Dermis blood vessel endothelial cell (primary cell): ENCODE results near the gene GPC5. TPM values are rescaled to one million over a fixed set of nuclear protein-coding genes. Genes with fewer than 3 reads are reported as not detected.

Experiments
- DNase-seq: peaks from one replicate; pipeline ENCODE4 v3.0.0; 2010
- total RNA-seq: library from RNA; depleted of rRNA; stranded (reverse); fragments of >200 nt; gene quantifications from 2 replicates; pipeline ENCODE4 v1.2.3, GENCODE V29; 2014

GPC5 gene
- total RNA-seq, 1 donor from 2014 or later, result 0.34 TPM

DNA sequence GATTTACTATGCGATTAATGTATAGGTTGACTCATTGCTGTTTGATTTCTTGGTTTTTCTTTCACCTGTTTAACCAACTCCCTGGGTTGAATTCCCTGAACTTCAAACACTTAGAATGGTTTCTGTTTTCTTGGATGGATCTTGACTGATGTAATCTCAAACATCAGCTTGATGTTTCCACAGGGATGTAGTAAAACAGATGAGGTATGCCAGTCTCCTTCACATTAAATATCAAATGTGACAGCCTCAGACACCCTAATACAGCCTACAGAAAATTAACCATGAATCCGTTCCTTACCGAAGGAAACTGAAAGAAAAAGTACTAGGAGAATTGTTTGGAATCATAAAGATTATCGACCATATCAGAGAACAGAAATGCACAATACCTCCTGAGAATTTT is 631.2 kb downstream of the GPC5 start:
- no peak for DNase-seq

DNA sequence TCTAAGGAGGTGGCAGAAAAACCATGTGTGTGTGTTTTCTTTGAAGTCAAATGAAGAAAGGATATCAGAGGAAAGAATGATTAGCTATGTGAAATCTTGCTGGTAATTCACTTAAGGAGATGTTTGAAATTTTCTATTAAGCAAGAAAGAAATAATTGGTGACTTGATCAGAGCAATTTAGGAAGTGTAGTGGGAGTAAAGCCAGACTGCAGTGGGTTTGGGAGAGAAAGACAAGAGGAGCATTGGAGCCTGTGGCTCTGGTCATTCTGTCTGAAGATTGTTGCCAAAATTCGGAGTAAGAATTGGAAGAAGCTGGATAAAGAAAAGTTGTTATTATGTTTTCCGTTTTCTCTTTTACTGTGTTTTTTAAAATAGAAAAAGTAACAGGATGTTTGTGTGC is 640.5 kb downstream of the GPC5 start:
- DNase-seq, result no peak

DNA sequence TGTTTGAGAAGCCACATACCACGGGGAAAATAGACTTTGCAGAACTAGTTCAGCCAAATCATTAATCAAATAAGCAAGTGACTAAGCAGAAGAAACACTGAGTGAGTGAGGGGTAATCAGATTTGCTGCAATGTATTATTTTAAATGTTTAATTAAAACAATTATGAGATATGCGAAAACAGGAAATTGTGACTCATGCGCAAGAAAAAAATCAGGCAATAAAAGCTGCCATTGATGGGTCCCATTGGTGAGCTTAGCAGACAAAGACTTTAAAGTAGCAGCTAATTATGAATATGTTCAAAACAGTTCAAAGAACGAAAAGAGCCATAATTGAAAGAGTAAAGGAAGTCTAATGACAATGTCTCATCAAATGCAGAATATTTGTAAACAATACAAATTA is 644.1 kb downstream of the GPC5 start:
- peak; percentile 4 for DNase-seq

DNA sequence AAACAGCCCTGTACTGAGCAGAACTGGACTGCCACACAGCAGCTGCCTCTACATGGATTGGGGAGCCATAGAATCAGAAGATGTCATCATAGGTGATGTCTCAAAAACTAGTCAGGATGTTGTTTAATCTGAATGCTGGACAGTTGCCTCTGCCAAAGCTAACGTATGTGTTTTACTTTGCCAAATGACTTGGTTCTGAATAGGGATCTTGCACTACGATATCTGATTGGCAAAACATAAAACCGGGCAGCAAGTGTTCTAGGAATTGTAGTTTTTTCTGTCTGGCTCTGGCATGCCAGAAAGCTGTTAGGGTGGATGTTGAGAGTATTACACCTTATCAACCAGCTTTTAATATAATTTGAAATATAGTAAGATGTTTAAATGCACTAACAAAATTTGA is 645.9 kb downstream of the GPC5 start:
- no peak for DNase-seq

DNA sequence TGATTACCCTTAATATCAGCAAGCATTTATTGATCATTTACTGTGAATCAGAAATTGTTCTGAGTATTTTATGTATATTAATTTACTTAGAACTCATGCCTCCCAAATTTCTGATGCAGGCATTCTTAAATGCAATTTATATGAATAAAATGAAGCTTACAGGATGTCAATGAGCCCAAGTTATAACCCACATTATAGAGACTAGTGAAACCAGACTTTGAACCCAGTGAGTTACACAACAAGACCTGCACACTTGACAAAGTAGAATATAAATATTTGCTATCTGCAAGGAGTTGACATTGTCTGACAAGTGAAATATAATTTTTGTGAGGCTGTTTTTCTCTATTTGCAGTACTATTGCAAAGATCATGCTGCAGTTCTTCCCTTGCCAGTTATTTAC is 656.0 kb downstream of the GPC5 start:
- no peak for DNase-seq

DNA sequence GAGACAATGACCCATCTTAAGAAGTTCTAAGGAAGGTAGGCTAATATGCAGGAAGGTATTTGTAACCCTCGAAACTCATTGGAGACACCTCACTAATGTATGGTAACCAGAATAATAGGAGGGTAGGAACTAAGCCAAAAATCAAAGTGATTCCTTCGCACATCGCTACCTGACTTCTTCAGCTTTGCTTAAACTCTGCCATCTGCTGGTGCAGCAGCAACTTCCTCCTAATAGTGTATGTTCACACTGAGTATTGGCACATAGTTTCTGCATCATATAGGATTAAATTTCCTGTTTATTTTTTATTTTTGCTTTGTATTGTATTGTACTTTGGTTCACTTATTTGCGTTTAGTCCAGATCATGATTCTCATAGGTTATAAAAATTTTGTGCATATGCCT is 676.2 kb downstream of the GPC5 start:
- DNase-seq, result peak; percentile 6

DNA sequence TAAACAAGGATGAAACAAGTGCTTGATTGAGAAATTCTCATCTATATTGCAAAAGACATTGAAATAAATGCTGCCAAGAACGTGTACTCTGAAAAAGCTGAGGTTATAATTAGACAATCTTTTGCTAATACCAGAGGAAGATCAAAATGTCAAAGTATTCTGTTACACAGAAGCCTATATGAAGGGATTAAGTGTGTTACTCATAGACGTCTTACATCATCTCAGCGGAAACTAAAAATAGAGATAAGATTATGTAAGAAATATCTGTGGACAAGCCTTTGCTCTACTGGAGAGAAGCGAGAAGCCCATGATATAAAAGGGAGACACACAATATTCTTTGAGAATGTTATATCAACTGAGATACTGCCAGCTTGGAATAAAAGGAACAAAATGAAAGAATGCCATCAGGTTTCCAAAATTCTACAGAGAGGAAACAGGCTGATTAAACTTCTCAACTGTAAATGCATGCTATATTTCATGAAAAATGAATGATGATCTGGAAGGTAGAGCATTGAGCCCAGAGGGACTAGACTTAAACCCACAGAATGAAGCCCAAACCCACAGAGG is 699.0 kb downstream of the GPC5 start:
- DNase-seq, result no peak

DNA sequence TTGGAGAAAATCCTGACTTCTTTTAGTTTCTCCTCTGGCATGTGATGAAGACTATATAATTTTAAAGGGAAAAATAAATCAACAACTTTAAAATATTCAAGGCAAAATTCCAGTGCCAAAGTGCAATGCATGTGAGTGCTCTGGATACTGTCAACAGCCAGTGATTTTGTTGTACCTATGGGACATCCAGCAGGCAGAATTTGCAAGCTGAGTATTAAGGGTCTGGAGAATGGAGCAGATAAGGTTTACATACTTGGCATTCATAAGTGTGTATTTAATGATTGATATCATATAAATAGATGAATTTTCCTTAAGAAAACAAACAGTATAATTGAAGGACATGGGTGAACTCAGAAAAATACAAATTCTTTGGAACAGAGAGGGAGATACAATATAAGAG is 703.4 kb downstream of the GPC5 start:
- no peak for DNase-seq

DNA sequence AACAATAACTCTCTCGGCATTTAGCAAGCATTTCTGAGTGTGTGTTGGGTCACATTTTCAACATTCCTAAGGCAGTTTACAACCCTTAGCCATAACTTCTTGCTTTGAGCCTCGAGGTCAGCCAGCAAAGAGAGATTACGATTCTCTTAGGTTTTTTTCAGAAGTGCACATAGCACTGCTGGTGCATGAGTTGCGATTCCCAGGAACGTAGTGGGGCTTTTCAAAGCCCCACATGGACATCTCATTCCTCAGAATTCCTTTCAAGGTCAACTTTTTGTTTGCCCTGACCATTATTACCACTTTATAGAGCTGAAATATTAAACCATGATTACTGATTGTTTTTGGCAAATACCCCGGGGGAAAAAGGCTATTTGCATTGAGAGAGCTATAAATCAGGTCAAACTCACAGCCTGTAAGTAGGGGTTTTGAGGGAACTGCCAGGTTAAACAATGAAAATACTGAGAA is 705.3 kb downstream of the GPC5 start:
- no peak for DNase-seq

DNA sequence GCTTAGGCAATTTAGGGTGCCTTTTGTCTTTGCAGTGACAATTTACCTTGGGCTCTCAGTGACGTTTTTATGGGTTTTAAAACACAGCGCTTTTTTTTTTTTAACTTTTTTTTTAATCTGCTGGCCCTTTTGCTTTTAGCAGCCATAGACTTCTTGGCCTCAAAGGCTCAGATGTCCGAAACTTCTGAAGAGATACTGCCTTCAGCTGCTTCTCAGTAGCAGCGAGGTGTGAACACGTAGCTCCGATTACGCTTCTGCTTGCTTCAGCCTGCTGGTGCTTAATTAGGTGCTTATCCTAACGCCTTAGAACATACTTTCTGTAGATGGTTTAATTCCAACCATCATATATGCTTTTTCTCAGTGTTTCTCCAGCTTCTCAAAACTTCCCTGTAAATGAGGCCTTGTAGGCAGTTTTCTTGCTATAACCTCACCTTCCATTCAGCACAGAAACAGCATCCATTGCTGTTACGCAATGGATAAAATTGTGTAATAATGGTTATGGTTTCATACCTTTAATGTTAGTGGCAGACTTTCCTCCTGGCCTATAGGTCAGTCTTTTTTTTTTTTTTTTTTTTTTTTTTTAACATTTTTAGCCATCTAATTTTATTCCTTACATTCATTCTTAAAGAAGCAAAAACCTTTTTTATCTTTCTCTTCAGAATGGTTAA is 723.9 kb downstream of the GPC5 start:
- no peak for DNase-seq

DNA sequence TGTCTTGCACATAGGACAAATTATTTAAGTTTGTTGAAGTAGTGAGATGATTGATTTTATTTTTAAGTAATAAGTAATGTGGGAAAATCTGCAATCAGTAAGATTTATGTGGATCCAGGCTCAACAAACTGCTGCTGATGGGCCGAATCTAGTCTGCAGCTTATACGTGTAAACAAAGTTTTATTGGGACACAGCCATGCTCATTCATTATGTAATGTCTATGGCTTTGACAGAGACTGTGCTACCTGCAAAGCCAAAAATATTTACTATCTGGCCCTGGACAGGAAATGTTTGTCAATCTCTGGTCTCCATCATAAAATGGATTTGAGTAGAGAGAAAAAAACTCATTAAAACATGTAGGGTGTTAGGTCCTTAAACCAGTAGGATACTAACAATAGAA is 728.0 kb downstream of the GPC5 start:
- no peak for DNase-seq

DNA sequence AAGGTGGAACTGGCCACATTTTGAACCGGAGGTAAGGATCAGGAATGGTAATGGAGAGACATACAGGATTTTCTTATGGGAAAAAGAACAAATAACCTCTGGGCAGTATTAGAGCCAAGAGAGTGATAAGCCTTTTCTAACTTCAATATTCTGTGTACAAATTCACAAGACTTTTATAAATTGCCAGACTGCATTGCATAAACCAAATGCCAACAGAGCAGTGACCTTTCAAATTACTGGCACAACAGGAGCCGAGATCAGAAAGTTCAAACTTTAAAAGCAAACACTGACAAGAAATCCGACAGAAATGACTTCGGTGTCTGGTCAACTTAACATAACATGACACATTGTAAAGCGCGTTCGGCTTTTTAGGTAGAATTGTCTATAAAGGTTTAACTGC is 737.1 kb downstream of the GPC5 start:
- DNase-seq, result no peak

DNA sequence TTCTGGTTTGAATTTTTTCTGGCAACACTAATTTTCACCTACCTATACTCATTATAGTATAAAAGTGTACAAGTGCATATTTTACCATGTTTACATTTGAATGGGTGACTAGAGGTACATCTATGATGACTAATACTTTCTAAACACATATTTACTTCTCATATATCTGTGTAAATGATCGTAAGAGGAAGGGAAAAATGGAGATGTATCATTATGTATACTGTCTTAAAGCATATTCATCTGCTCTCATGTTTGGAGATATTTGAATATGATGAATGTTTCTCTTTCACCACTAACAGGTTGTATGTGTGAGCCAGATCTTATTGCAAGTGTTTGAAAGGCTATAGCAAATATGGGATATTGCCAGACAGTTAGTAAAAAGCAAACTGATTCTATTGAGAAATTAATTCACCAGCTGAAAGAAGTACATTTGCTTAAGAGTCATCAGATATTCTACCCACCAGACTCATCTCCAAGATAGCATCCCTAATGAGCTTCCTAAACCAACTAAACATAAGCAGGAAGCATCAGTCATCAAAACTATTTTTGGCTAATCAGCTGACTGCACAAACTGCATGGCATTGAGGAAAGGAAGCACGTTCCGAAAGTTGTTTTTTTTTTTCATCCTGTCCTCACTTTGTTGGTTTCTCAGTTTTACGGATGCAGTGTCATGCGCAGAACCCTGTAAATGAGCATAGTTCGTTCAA is 738.2 kb downstream of the GPC5 start:
- peak; percentile 19 for DNase-seq

DNA sequence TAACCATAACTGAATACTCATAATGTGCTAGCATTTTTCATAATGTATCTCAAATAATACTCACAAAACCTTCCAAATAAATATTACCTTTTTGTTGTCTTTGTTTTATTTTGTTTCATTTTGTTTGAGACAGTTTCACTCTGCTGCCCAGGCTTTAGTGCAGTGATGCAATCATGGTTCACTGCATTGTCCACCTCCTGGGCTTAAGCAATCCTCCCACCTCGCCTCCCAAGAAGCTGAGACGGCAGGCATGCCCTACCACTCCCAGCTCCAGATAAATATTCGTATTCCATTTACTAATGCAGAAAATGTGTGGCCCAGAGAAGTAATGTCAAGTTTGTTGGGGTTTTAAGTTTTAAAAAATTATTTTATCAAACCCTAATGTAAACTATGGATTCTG is 739.1 kb downstream of the GPC5 start:
- DNase-seq, result no peak

DNA sequence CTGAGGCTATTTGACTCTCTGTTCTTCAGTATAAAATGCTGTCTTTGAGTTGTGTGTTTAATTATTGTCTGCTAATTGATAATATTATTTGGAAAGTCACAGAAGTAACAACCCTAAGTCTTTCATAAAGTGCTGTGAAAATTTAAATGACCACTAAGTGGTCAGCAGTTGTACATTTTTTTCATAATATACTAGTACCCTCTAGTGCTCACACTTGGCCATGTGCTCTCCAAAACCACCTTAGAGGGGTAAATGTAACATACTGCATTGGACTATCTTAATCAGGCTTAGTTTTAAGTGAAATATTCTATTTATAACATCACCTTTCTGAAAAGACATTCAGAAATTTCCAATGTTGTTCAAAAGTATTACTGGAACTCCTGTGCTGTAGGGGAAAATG is 745.3 kb downstream of the GPC5 start:
- DNase-seq, result no peak

DNA sequence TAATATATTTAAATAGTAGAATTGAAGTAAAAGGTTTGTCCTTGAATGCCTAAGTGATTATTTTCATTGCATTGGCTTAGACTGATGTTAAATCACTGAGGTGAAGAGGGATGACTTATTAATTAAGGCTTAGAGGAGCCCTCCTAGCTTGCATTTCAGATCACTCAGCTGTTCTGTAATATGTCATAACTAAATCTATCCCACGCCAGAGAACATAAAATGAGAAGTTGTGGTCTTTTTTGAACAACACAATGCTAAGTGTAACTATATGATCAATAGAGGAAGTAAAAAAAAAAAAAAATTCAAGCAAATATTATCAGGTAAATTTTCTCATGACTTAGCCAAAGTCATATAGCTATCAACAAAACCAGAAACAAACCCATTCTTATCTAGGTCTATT is 752.2 kb downstream of the GPC5 start:
- no peak for DNase-seq

DNA sequence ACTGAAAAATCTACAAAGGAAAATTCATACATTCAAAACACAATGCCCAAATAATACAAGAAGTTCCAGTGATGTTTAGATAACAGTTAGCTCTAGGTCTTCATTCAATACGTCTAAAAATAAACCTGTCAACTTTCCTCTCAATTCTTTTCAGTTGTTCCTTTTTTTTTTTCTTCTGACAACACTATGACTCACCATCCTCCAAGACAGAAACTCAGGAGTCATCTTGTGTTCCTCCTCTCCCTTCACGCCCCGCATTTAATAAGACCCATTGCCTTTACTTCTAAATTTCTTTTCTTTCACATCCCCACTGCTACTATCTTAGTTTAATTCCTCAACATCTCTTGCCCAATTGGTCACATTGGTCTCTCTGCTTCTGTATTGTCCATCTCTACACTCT is 759.9 kb downstream of the GPC5 start:
- DNase-seq, result peak; percentile 2

DNA sequence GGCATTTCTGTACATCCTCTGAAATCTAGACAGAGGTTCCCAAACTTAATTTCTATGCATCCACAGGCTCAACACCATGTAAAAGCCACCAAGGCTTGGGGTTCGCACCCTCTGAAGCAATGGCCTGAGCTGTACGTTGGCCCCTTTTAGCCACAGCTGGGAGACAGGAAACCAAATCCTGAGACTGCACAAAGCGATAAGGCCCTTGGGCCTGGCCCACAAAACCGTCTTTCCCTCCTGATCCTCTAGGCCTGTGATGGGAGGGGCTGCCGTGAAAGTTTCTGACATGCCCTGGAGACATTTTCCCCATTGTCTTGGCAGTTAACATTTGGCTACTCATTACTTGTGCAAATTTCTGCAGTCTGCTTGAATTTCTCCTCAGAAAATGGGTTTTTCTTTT is 766.4 kb downstream of the GPC5 start:
- no peak for DNase-seq

DNA sequence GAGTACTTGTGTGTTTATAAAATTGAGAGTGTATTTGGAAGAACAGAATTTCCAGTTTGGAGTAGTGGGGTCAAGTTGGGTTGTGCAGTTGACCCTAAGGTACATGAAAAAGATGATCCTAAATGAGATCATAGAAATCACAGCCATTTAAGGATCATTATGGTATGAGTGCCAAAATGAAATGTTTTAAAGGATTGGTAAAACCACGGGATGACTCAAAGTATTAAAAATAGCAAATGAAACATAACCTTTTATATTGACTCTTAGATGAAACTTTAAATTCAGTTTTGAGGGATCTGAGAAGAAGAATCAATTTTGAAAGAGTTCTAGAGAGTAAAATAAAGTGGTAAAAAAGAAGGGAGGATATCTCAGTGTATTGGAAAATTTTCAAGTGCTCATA is 773.8 kb downstream of the GPC5 start:
- no peak for DNase-seq

DNA sequence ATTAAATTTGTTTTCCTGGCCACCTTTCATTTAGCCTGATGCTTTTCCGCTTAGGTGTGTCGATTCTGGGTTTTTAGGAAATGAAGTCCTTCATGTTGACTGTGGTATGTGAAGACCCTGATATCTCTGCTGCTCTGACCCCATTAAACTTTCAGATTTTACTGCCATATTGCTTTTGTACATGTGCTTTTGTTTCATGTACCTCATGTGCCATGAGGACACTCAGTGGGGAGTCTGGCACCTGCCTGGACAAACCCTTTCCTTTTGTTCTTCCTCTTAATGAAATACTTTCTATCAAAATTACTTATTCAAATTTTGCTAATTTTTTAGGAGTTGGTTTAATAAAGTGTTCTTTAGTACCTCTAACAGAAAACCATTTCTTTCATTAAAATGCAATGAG is 774.8 kb downstream of the GPC5 start:
- no peak for DNase-seq

DNA sequence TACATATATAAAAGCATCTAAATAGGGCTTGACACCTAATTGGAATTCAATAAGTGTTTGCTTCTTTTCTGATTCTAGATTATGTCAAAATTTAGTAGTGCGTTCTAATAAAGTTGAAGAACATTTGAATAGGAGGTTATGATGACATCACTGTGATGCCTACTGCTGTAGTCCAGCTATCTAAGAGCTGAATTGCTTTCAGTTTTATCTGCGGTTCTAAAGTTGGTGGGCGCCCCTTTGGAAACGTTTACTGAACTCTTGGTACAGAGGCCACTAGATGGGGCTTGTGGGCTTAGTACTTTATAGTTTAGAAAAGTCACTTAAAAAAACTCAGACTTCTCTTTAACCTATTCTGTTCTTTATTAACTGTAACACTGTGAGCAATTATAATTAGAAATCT is 776.9 kb downstream of the GPC5 start:
- peak; percentile 23 for DNase-seq

DNA sequence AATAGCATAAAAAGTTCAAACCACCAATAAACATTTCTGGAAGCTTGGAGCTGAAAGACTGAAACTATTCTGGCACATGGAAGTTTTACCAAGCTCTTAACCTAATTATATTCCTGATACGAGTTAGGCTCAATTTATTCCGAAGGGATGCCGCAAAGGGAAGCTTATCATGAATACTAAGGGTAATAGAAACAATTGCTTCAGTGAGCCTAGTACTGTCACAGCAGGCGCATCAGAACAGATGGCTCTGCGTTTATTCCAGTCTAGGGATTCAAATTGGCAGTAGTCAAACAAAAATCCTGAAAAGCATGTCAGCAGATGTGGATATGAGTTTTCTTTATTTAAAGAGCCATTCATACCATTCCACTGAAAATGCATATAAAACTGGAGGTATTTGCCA is 779.5 kb downstream of the GPC5 start:
- DNase-seq, result no peak

DNA sequence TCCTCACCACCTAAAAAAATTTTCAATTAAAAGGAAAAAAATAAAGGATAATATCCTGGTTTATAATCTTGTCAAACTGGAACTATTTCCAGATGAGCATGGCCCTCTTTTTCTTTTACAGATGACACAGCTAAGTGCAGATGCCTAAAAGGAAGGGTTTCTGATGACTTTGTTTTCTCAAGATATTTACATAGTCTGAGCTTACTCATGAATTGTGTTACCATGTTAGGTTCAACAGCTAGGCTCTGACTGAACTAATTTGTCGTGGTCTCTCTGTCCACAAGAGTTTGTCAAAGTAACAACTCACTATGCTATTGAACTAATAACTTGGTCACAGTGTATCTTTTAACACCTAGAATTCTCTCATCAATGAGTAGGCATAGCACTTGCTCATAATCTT is 780.8 kb downstream of the GPC5 start:
- DNase-seq, result no peak

DNA sequence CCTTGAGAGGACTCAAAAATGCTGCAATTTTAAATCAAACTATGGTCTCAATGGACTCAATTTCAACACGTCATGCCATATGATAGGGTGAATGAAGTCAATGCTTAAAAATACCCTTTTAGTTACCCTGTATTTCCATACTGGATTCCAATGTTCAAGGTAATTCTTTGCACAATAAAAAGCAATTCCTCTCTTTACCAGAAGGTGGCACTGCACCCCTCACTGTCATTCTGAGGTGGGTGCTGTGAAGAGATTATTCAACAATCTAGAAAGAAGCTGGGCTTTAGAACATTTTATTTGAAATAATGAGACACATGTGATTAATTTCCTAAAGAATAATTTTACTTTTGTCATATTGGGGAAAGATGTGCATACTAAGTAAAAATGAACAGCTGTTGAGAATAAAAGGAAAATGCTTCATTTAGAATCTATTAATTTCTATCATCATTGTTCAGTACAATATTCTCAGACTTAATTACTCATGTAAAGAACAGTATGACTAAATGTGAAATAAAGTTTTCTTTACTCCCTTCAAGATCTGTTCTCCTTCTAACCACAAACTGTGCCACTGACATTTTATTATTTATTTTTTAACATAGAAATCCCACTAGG is 789.1 kb downstream of the GPC5 start:
- DNase-seq, result peak; percentile 39
